ENCODE data around the gene UMPS.

GRCh38 chr3:124767691-124768090, 37.4 kb downstream of the UMPS start:
- TF ChIP-seq, protein P1, sequence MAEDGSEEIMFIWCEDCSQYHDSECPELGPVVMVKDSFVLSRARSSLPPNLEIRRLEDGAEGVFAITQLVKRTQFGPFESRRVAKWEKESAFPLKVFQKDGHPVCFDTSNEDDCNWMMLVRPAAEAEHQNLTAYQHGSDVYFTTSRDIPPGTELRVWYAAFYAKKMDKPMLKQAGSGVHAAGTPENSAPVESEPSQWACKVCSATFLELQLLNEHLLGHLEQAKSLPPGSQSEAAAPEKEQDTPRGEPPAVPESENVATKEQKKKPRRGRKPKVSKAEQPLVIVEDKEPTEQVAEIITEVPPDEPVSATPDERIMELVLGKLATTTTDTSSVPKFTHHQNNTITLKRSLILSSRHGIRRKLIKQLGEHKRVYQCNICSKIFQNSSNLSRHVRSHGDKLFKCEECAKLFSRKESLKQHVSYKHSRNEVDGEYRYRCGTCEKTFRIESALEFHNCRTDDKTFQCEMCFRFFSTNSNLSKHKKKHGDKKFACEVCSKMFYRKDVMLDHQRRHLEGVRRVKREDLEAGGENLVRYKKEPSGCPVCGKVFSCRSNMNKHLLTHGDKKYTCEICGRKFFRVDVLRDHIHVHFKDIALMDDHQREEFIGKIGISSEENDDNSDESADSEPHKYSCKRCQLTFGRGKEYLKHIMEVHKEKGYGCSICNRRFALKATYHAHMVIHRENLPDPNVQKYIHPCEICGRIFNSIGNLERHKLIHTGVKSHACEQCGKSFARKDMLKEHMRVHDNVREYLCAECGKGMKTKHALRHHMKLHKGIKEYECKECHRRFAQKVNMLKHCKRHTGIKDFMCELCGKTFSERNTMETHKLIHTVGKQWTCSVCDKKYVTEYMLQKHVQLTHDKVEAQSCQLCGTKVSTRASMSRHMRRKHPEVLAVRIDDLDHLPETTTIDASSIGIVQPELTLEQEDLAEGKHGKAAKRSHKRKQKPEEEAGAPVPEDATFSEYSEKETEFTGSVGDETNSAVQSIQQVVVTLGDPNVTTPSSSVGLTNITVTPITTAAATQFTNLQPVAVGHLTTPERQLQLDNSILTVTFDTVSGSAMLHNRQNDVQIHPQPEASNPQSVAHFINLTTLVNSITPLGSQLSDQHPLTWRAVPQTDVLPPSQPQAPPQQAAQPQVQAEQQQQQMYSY (CRISPR knock-in tag; IDR thresholded peaks at IDR 0.05): no peak
- TF ChIP-seq SP1 (CRISPR knock-in tag; conservative IDR thresholded peaks at IDR 0.05): no peak

Data from WTC11 (cell line).